NT2/D1 (cell line): ENCODE measurements around the gene POU3F3.

Experiments used
- SUZ12 ChIP-seq: IDR thresholded peaks from 2 replicates; pipeline ENCODE4 v1.6.1; 2011; ENCODE audit not compliant: insufficient read length, insufficient read depth; ENCODE audit errors: extremely low read depth
- ZNF274 ChIP-seq: IDR thresholded peaks from 2 replicates; pipeline ENCODE4 v1.6.1; 2011; ENCODE audit warnings: mild to moderate bottlenecking, low read depth, low read length

- TF ChIP-seq ZNF274 (no peak), SUZ12 (no peak)
Observed at GRCh38 chr2:104876606-104877570, 23.0 kb downstream of the POU3F3 start.
